NCI-H1105 treated with DMSO at 0.1 percent for 48 hours (cell line): ENCODE data around the gene ANGPTL4.
"Not testable (repeated sequence)": the region's sequence is repeated elsewhere in the genome, so short reads cannot be mapped to it uniquely, and the experiment has no call there.

ENCODE experiments used
- DNase-seq: peaks from one replicate; lab custom pipeline; 2025; lab: John Stamatoyannopoulos, UW

ANGPTL4 gene

DNA sequence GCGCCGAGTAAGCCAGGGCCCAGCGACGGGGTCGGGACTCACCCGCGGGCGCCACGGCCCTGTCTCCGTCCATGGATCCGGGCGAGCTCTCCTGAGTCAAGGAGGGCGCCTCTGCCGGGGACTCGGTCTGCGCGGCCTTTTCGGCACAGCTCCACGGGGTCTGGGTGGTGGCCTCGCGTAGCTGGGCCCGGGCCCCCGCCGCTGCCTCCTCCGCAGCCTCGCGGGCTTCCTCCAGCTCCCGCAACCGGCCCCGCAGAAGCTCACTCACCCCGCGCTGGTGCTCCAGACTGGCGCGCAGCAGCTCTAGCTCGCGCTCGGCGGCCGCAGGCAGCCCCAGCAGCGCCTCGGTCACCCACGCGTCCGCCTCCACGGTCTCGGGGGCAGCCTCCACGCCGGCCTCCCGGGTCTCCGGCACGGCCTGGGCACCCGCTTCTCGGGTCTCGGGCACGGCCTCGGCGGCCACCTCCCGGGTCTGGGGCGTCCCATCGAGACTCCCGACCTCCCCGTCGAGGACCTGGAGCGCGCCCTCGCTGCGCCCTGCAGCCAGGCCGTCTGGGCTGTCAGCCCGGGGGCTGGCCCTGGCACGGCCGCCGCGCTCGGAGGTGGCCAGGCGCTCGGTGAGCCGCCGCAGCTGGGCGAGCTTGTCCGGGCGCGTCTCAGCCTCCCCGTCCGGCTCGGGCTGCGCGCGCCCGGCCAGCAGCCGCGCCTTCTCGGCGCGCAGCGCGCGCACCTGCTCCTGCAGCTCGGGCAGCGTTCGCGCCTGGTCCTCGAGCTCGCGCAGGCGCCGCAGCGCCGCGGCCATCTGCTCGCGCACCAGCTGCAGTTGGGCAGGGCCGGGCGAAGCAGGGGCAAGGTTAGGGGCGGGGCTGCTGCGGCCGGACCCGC, 29.3 kb upstream of the ANGPTL4 start:
- peak; percentile 78 for DNase-seq

GRCh38 chr19:8335343-8336071, 28.4 kb upstream of the ANGPTL4 start:
- no peak for DNase-seq

- DNase-seq, result peak; percentile 20
Observed at GRCh38 chr19:8336072-8336569, 27.8 kb upstream of the ANGPTL4 start.

- DNase-seq, result no peak
Observed at GRCh38 chr19:8336660-8337059, 27.3 kb upstream of the ANGPTL4 start.

DNA sequence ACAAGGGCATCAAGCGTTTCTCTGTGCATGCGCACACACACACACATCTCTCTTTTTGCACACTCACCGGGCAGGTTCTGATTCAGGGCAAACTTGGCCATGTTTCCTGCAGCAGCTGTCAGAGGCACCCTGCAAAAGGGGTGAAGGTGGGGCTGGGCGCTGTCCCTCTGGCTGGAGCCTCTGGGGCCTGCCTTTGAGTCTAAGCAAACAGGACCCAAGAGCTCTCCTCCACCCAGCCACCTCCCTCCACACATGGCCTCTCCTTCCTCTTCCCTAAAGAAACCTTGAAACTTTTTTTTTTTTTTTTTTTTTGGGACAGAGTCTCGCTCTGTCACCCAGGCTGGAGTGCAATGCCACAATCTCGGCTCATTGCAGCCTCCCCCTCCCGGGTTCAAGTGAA, 26.2 kb upstream of the ANGPTL4 start:
- DNase-seq, result no peak

DNA sequence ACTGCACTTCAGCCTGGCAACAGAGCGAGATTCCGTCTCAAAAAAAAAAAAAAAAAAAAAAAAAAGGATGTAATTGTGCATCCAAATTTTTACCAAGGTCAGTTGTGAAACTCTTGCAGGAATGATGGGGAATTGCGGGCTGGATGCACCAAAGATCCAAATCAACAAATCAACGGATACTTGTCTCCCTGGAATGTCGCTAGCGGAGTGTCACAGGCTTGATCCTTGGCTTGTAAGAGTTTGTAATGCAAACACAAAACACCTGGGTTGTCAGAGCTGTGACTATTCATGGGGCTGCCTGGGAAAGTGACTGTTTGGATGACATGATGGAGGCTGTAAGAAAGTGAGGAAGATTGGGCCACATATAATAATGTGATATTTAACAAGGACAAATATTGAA, 25.1 kb upstream of the ANGPTL4 start:
- no peak for DNase-seq

DNA sequence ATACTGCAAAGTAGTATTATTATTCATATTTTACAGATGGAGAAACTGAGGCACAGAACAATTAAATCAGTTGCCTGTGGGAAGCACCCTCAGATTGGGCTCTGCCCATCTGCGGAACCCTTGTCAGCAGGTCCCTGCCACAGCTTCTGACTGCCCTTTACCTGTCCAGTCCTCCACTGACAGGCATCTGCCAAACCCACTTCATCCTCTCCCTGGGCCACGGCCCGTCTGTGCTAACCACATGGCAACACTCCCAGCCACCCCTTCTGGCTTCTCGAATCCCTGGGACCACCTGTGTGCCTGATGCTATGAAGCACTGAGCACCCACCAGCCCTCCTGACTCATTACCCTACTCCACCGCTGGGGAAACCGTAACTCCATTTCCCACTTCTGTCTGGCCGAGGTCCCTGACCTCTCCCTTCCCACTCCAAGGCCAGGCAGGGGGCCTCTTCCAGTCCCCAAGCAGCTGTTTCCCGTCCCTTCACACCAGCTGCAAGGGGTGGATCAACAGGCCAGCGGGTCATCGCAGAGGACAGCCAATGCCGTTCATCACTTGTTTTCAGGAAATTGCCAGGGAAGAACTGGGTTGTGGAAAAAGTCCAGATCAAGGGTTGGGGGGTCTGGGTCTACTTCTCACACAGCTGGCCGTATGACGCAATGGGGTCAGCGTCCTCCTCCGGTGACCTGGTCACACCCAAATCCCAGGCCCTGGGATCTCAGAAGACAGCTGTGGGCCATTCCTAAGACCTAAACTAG, 23.4 kb upstream of the ANGPTL4 start:
- DNase-seq, result no peak

DNA sequence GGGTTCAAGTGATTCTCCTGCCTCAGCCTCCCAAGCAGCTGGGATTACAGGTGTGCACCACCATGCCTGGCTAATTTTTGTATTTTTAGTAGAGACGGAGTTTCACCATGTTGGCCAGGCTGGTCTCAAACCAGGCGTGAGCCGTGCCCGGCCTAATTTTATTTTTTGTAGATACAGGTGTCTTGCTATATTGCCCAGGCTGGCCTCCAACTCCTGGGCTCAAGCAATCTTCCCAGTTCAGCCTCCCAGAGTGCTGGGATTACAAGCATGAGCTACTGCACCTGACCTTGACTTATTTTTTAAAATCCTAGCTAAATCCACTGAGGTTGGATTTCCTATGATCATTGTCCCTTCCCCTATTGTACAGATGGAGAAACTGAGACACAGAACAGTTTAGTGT, 22.5 kb upstream of the ANGPTL4 start:
- not testable (repeated sequence) for DNase-seq

DNA sequence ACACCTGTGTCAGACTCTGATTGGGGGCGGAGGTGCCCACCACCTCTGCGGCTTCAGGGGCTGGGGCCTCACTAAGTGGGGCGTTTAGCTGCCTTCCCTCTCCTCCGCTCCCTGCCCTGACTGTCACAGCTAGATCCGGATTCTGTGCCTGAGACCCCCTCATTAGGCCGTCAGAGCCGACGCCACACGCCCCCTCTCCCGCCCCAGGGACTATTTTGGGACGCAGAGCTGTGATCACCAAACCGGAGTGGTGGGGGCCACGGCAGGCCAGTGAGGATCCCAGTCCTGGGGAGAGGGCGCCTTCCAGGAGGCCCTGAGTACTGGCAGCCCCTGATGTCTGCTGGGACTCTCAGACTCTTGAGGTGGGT, 21.7 kb upstream of the ANGPTL4 start:
- DNase-seq, result no peak

GRCh38 chr19:8342684-8343482, 21.1 kb upstream of the ANGPTL4 start, which contains the start of gene KANK3:
Gene KANK3, minus strand, starts transcription at chr19:8343262. Its CDS starts 5,434 bp downstream, at chr19:8337828.
- DNase-seq, result peak; percentile 82

- DNase-seq, result no peak
Observed at GRCh38 chr19:8343483-8343844, 20.5 kb upstream of the ANGPTL4 start.

GRCh38 chr19:8349629-8350372, 14.2 kb upstream of the ANGPTL4 start:
- not testable (repeated sequence) for DNase-seq

DNA sequence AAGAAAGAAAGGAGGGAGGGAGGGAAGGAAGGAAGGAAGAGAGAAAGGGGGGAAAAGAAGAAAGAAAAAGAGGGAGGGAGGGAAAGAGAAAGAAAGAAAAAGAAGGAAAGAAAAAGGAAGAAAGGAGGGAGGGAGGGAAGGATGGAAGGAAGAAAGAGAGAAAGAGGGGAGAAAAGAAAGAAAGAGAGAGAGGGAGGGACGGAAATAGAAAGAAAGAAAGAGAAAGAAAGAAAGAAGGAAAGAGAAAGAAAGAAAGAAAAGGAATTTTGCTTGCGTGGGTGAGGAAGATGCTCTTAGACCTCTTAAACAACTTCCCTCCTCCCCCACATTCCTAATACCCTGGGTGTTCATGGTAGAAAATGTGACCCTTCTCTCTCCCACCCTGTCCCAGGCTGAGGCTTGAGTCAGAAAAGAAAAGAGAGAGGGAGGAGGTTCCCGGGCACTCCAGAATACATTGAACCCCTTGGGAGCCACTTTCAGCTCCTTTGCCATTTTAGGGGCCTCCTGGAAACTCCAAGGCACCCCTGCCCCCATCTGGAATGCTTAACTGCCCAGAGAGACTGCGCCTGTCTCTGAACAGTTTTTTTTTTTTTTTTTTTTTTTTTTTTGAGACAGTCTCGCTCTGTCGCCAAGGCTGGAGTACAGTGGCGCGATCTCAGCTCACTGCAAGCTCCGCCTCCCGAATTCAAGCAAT, 11.7 kb upstream of the ANGPTL4 start:
- no peak for DNase-seq

GRCh38 chr19:8352845-8353244, 11.1 kb upstream of the ANGPTL4 start:
- not testable (repeated sequence) for DNase-seq

DNA sequence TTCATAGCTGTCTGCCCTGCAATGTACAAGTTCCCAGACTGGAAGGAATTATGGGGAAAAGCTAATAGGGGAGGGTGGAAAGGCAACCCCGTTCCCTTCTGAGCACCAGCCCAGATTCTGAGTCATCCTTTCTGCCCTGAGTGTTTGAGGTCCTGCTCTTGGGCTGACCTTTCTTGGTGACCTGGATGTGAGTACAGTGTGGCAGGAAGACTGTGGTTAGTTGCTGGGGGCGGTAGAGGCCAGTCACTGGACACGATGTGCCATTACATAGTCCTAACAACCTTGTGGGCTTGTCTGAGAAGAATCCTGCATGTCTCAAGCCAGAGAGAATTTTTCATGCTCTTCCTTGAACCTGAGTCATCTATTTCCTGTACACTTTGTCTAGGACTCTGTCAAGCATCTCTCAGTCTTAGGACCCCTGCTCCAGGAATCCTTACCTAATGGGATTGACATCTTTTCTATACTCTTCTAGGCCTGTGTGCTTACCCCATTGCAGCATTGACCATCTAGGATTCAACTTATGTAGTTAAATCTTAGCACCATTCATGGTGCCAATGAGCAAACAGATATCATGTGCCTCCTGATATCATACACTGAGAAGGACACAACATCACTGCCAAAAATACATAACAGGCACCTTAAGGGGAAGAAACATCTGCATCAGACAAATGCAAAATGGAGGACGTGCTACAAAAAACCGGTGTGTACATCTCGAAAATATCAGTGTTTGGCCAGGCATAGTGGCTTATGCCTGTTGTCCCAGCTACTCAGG, 8.1 kb upstream of the ANGPTL4 start:
- DNase-seq, result no peak

DNA sequence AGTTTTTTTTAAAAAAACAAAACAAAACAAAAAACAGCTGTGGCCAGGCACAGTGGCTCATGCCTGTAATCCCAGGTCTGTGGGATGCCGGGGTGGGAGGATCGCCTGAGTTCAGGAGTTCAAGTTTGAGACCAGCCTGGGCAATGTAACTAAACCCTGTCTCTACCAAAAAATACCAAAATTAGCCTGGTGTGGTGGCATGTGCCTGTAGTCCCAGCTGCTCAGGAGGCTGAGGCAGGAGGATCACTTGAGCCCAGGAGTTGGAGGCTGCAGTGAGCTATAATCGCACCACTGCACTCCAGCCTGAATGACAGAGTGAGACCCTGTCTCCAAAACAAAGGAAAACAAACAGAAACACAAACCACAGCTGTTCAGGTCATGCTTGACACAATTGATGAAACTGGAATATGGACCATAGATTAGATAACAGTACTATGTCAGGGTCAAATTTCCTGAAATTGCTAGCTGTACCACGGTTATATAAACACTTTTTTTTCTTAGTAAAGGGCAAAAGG, 6.9 kb upstream of the ANGPTL4 start:
- no peak for DNase-seq

GRCh38 chr19:8358948-8359347, 5.0 kb upstream of the ANGPTL4 start:
- DNase-seq, result no peak

- DNase-seq, result no peak
Observed at GRCh38 chr19:8360196-8360595, 3.8 kb upstream of the ANGPTL4 start.
